Progenitor cell of endocrine pancreas (in vitro differentiated cells): Measurements from ENCODE around the gene NES. TPM values are rescaled to one million over a fixed set of nuclear protein-coding genes. Genes with fewer than 3 reads are reported as not detected.

Experiments used
- DNase-seq: peaks from one replicate; pipeline ENCODE4 v3.0.0; 2021; ENCODE audit warnings: low spot score; ENCODE audit not compliant: unreplicated experiment
- H3K27ac Mint-ChIP-seq: 2 replicates; pipeline ENCODE4 v1.8.0; 2021; ENCODE audit warnings: mild to moderate bottlenecking, moderate library complexity, mixed read lengths
- H3K27me3 Mint-ChIP-seq: 2 replicates; pipeline ENCODE4 v1.8.0; 2021; ENCODE audit warnings: mixed read lengths
- H3K36me3 Mint-ChIP-seq: 2 replicates; pipeline ENCODE4 v1.8.0; 2022; ENCODE audit warnings: mixed read lengths; ENCODE audit not compliant: insufficient read depth
- H3K4me1 Mint-ChIP-seq: 2 replicates; pipeline ENCODE4 v1.8.0; 2021; ENCODE audit warnings: low read depth, mixed read lengths
- H3K4me3 Mint-ChIP-seq: 2 replicates; pipeline ENCODE4 v1.8.0; 2021; ENCODE audit warnings: low read depth, mild to moderate bottlenecking, moderate library complexity, mixed read lengths
- H3K9me3 Mint-ChIP-seq: 2 replicates; pipeline ENCODE4 v1.8.0; 2021; ENCODE audit warnings: low read depth, mixed read lengths
- CTCF ChIP-seq: fragments of 200-600 bp; sonication (generic); IDR thresholded peaks from one replicate; pipeline ENCODE4 v1.5.0; 2021; ENCODE audit warnings: antibody characterized with exemption, mild to moderate bottlenecking; ENCODE audit not compliant: unreplicated experiment
- total RNA-seq: library from RNA; stranded (reverse); gene quantifications from 2 replicates; pipeline ENCODE4 v1.2.1, GENCODE V29; 2021

NES gene
- total RNA-seq, 1 donor from 2014 or later = 33.9 TPM

- Mint-ChIP-seq H3K4me3 (peak overlapping the region; percentile 55), H3K4me1 (peaks cover 12% of the 10 kb centered on the region), H3K27me3 (peaks cover 75% of the 10 kb centered on the region), H3K36me3 (peaks cover 1% of the 10 kb centered on the region), H3K9me3 (no peaks in the 10 kb centered on the region), H3K27ac (peak overlapping the region; percentile 62)
- TF ChIP-seq CTCF = peak; percentile 77
- no peak for DNase-seq
Measured at GRCh38 chr1:156677616-156678596, 699 bp upstream of the NES start.

GRCh38 chr1:156676114-156676819 lies 940 bp downstream of the NES start:
- H3K36me3 Mint-ChIP-seq = peaks cover 6% of the 10 kb centered on the region
- peak overlapping the region; percentile 41 for H3K27ac Mint-ChIP-seq
- H3K27me3 Mint-ChIP-seq = peaks cover 77% of the 10 kb centered on the region
- no peak for TF ChIP-seq CTCF
- H3K4me1 Mint-ChIP-seq = peaks cover 12% of the 10 kb centered on the region
- peak overlapping the region; percentile 59 for H3K4me3 Mint-ChIP-seq
- DNase-seq = no peak
- no peaks in the 10 kb centered on the region for H3K9me3 Mint-ChIP-seq

- DNase-seq = no peak
- Mint-ChIP-seq H3K4me1 (peaks cover 12% of the 10 kb centered on the region), H3K4me3 (peak overlapping the region; percentile 59), H3K27ac (peak overlapping the region; percentile 72), H3K27me3 (peaks cover 74% of the 10 kb centered on the region), H3K9me3 (no peaks in the 10 kb centered on the region), H3K36me3 (peaks cover 6% of the 10 kb centered on the region)
- no peak for TF ChIP-seq CTCF
Measured at GRCh38 chr1:156675210-156676113, 1.7 kb downstream of the NES start.

- Mint-ChIP-seq H3K4me1 (peaks cover 12% of the 10 kb centered on the region), H3K4me3 (no peak overlapping the region), H3K9me3 (no peaks in the 10 kb centered on the region), H3K27ac (peak overlapping the region; percentile 62), H3K36me3 (peaks cover 6% of the 10 kb centered on the region), H3K27me3 (peaks cover 64% of the 10 kb centered on the region)
- TF ChIP-seq CTCF = no peak
- no peak for DNase-seq
Measured at GRCh38 chr1:156673387-156674121, 3.7 kb downstream of the NES start.
